Measurements from ENCODE around the gene HTRA2.

Gene HTRA2

DNA sequence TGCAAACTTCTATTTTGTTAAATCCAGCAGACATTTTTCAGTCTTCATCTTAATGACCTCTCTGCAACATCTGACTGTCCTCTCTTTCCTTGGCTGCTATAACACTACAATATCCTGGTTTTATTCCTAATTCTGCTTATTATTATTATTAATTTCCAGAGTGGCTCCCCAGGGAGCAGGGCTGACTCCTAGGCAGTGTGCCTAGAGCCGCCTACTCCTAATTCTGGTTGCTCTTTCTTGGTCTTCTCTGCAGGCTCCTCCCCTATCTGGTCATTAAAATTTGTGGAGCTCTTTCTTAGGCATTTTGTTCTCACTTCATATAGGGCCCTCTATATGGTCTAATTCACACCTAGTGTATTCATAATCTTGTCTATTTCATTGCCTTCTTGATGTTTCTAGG lies 13.2 kb downstream of the HTRA2 start:
- DNase-seq (ENCODE audit: low read depth in 2 of 2), result no peak

DNA sequence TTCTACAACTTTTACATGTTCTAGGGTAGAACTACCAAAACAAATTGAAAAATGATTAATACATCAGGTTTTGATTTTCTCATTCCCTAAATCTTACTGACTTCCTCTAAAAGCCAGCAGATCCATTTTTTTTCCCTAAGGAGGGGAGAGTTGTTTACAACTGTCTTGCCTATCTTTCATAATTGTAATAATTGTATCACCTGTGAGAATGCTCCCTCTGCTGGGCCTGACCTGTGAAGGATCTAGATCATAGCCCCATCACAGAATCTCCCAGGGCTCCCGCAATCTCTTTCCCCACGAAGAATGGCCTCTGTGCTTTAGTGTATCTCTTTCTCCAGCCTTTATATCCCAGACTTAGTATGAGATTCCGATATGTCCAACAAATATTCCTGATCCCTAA lies 14.9 kb downstream of the HTRA2 start:
- no peak for DNase-seq (ENCODE audit: low read depth in 2 of 2)

DNA sequence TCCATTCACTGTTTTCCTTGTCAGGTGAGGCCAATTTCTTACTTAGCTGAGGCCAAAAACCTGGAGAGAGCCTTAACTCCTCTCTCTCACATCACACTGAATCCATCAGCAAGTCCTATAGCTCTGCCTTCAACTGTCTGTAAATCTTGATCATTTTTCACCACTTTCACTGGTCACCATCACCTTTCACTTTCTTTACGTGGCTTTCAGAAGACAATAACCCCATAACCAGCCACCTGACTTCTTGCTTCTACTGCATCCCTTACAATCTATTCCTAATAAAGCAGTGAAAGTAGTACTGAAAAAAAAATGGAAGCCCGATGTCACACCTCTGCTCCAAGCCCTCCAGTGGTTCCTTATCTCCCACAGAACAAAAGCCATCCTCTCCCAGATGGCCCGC lies 16.3 kb downstream of the HTRA2 start:
- no peak for DNase-seq (ENCODE audit: low read depth in 2 of 2)

DNA sequence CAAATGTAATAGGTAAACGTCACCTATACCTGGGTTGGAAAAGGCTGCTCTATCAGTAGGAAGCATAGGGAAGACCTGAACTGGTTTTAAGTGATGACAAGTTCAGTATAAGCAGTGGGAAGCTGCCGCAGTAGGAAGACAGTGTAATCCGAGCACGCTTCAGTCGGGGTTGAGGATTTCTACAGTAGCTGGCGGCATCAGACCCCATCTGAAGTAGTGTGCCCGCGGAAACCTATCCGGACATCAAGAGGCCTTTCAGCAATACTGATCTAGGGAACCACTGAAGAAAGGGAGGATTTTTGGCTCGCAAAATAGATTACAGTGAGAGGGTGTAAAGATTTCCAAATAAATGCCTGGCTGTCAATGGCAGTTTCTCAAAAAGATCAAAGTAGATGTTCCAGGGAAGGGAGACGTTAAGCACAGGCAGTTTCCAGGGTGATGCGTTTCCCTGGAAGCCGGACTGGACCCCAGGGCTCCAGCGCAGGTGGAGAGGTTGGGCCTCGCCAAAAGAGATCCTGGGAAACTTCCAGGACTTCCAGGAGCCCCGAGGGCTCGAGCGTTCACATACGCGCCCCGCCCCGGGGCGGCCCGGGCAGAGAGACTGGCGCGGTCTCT lies 18.7 kb downstream of the HTRA2 start:
- DNase-seq (ENCODE audit: low read depth in 2 of 2), result no peak

DNA sequence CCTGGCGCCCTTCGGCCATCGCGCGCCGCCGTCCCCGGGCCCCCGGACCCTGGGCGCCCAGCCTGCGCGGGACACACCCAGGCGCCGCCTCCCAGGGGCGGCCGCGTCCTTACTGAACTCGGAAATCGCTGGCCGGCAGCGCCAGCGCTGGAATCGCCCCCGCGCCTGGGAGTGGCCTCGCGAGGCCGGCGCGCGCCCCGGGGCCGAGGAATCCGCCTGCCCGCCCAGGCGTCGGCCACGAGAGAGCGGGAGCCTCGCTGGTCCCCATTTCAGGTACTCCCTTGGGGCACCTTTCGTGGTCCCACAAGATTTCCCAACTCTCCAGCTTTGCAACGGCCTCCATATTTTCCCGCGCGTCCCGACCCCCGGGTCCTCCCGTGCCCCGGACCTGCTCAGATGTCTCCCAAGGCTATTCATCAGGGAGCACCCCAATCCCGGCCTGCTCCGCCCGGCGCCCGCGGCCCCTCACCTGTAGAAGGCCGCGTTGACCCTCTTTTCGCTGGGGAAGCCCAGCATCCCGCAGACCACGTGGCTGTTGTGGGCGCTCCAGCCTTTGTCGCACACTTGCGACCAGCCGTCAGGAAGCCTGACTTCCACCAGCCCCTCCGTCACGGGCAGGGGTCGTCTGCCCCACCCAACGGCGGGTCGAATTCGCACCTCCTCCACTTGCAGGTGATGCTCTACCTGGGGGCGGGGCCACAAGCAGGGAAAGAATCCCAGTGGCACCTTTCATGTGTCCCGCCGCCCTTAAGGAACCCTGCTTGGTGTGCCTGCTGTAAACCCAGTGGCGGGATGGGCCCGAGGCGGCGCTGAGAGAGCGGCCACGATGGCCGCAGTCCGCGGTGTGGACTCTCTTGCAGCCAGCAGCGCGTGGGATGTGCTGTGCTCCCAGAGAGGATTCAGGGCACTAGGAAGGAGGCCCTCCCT lies 19.4 kb downstream of the HTRA2 start:
- DNase-seq (ENCODE audit: low read depth in 2 of 2), result no peak

DNA sequence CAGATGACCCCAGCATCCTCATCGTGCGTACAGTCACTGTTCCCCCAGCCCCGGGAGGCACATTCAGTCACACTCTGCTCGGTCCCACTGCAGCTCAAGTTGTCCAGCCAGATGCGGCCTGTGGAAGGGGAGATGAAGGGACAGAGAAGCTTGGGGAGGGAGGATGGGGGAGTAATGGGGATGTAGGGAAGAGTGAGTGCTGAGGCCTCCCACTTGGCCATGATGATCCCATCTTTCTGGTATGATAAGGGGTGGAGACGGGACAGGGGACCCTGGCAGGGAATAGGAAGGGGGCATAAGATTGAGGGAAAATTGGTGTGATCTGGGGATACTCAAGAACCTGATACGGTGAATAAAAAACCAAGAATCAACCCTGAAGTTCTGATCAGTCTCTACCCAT lies 20.5 kb downstream of the HTRA2 start:
- DNase-seq (ENCODE audit: low read depth in 2 of 2), result no peak

DNA sequence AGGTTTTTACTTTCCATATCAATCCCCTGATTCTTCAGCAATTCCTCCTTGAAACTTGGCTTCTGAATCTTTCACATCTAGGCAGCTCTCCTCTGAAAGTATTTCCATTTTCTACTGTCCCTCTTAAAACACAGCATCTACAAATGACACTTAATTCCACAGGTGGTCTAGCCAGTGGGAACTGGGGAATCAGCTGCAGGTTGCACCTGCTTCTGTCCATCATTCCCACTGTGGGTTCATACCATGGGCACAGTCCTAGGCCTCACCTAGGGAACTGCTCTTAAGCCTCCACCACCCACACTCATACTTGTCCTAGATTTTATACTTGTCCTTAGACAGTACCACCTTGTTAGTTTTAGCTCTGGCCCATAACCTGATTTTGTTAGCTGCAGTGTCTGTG lies 21.8 kb downstream of the HTRA2 start:
- DNase-seq (ENCODE audit: low read depth in 2 of 2), result no peak

DNA sequence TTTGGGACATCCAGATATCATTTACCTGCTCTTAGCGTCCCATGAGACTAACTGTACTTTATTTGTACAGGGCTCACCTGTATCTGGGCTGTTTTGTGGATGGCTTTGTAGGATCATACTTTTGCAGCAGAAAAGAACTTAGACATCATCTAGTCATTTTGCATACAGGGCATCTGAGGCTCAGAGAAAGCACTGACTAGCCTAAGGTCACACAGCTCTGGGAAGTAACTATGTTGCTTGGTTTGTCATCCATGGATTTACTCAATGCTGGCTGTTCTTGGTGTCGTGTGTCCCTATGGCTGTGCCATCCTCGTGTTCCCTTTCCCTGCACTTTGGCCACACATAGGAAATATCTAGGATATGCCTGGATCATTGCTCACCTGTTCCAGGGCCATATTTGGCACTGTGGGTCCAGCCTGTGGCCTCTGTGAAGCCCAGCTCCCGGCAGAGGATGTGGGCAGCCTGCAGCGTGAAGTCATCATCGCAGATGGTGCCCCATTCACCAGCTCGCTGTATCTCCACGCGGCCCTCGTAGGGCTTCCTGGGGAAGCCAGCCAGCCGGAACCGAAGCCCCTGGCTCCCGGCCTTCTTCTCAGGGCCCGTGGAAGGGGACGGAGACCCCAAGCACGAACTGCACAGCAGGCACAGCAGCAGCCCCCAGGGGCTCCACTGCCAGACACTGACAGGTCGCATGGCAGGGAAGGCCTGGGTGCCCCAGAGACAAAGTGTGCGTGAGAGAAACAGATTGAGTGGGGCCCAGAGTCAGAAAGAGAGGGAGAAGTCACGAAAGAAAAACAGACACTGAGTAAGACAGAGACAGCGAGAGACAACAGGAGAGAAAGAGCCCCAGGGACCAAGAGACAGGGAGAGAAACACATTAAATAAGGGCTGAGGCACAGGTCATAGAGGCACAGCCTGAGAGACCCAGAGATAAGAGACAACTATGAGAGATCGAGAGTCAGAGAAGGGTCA lies 22.5 kb downstream of the HTRA2 start:
- no peak for DNase-seq (ENCODE audit: low read depth in 2 of 2)

DNA sequence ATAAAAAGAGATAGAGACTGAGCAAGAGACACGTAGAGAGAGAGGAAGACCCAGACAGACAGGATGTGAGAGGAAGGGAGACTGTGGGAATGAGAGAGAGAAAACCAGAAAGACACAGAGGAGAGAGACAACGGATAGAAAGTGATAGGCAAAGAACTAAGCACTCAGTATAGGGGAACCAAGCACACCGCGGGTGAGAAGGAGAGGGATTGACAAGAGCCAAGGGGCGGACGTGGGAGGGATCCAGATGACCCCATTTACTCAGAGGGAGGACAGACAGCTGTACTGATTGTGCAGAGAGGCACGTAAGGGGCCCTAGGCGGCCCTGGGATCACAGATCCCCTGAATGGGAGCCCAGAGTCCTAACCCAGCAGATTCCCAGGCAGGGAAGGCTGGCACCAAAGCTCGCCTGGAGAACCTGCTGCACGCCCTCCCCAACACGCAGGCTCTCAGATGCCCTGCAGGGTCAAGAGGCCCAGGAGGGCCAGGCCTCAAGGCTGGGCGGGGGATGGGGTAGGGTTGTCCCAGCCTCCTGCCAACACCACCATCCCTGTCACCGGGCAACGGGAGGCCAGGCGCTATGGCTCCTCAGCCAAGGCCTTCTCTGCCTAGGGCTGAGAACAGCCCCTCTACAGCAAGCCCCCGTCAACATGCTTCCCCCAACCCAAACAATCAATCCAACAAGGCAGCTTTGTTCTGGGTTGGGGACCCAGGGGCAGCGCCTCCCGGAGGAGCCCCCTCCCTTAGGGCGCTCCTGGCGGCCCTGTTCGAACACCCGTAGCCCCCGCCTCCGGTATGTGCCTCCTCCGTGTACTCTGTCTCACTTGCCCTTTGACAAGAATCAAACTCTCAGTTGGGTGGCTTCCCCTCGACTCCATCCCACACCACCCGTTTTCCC lies 23.4 kb downstream of the HTRA2 start:
- DNase-seq (ENCODE audit: low read depth in 2 of 2), result no peak

DNA sequence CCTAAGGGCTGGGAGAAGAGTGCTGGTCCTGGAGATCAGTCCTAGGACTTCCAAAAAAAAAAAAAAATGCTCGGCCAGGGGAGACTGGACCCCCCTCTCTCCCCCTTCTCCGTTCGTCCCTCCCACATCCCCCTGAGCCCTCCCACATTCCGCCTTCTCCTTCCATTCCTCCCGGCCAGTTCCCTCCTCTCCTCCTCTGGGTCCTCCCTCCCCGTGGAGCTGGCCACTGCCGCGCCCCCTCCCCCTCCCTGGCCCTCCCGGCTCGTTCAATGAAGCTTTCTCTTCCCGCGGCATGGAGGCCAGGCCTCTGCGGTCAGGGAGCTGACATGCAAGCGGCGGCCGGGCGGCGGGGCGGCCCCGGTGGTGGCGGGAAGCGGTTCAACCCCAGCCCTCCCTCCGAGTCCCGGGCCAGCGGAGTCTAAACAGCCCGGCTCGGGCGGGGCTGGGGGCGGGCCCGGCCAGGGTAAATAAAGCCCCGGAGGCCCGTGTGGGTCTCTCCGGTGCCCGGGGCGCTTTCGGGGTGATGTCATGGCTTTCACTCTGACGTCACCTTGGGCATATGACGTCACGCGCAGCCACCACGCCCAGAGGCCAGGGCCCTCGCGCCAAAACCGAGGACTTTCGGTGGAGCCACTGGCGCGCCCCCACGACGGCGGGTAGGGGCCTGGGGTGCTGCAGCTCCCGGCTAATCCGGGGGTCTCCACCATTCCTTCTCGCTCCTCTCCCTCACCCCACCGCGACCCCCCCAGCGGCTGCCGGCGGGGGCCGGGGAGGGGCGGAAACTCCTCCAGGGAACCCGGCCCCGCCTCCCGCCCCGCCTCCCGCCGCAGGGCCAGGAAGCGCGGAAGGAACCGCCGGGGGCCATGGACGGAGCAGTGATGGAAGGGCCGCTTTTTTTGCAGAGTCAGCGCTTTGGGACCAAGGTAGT lies 24.4 kb downstream of the HTRA2 start, which contains the start of the genes DOK1 and LOXL3:
Gene DOK1, plus strand, starts transcription at position 829 of the 928 bp plus-strand sequence. Its CDS starts 35 bp downstream, at position 864.
Gene LOXL3, minus strand, starts transcription at position 51 of the 928 bp plus-strand sequence. CDS start 1,308 bp downstream, outside the sequence.
- DNase-seq (ENCODE audit: low read depth in 2 of 2), result peak; percentile 67 to 88

DNA sequence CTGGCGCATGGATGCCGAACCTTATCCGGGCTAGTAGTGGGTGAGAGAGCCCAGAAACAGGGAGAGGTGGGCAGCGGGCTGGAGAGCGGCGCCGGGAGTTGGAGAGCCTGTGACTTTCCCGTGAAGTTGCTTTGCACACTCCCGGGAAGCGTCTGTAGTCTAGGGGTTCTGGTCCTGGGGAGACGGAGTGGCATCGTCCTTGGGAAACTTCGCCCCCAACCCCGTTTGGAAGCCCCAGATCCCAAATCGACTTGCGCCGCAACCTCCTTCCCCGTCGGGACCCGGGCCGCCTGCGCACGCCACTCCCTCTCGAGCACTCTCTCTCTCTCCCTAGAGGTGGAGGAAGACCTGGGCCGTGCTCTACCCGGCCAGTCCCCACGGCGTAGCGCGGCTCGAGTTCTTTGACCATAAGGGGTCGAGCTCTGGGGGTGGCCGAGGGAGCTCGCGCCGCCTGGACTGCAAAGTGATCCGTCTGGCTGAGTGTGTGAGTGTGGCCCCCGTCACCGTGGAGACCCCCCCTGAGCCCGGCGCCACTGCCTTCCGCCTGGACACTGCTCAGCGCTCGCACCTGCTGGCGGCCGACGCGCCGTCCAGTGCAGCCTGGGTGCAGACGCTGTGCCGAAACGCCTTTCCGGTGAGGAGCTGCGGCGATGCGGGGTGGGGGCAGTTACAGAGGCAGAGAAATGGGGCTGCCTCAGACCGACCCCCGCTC lies 25.2 kb downstream of the HTRA2 start:
- DNase-seq (ENCODE audit: low read depth in 2 of 2), result peak in 1 of 2 donors; percentile 37

DNA sequence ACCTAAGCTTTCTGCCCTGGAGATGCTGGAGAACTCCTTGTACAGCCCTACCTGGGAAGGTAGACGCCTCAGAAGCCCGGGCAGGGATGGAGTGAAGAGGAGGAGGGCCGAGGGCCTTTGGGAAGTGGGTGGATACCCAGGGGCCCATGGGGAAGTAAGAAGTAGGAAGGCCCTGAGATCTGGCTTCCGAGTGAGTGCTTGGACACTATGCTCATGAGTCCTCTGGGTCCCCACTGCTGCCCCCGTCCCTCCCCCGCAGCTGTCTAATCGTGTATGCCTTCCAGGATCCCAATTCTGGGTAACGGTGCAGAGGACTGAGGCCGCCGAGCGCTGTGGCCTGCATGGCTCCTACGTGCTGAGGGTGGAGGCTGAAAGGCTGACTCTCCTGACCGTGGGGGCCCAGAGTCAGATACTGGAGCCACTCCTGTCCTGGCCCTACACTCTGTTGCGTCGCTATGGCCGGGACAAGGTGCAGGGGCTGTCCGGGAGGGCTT lies 25.9 kb downstream of the HTRA2 start:
- DNase-seq (ENCODE audit: low read depth in 2 of 2), result no peak

DNA sequence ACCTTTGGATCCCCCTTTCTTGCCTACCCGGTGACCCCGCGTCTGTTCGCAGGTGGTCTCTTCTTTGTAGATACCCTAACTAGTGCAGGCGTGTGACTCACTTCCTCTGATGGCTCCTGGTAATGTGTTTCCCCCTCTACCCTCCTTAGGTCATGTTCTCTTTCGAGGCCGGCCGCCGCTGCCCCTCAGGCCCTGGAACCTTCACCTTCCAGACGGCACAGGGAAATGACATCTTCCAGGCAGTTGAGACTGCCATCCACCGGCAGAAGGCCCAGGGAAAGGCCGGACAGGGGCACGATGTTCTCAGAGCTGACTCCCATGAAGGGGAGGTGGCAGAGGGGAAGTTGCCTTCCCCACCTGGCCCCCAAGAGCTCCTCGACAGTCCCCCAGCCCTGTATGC lies 26.4 kb downstream of the HTRA2 start:
- no peak for DNase-seq (ENCODE audit: low read depth in 2 of 2)

DNA sequence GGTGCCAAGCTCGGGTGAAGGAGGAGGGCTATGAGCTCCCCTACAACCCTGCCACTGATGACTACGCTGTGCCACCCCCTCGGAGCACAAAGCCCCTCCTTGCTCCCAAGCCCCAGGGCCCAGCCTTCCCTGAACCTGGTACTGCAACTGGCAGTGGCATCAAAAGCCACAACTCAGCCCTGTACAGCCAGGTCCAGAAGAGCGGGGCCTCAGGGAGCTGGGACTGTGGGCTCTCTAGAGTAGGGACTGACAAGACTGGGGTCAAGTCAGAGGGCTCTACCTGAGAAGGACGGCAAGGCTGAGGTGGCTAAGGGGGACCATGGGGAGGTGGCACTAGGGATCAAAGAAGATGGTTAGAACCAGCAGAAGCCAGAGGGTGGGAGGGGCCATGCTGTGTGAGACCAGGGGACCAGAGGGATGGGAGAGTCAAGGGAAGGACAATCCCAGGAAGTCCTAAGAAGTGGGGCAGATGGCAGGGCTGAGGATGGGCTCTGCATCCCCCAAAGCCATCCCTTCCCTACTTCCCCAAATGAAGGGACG lies 27.2 kb downstream of the HTRA2 start:
- no peak for DNase-seq (ENCODE audit: low read depth in 2 of 2)

DNA sequence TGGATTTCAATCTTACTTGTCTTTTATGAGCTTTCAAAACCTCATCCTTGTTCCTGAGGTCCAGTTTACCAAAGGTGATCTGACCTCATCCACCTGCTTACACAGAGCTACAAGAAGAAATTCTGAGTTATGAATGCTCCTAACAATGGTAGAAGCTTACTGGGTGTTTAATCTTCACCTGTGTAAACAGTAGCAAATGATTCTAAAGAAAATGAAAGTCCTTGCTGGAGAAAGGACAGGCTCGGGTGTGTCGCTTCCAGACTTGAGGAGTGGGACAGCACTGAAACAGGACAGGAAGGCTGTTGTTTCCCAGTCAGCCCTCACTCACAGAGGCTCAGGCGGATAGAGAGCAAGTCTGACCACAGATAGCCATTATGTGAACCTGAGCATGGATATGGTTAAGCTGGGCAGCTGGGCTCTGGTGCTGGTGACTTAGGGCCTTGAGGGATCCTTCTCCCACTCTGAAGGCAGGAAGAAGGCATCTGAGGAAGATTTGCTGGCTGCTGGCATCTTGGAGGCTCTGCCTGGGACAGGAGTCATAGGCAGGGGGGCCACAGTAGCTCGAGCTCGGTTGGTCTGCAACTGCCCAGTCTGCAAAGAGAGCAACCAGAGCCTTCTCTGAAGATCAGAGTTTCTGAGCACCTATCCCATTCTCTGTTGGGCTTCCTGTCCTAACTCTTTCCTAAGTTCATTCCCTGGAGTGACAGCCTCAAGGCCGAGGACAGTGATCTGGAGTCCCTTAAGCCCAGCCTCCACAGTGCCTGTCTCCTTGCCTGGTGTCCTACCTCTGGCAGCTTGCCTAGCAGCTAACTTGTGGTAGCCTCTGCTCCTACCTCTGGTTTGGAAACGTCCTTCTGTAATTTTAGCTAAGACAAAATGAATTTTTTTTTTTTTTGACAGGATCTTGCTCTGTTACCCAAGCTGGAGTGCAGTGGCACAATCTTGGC lies 28.8 kb downstream of the HTRA2 start:
- DNase-seq (ENCODE audit: low read depth in 2 of 2), result no peak

DNA sequence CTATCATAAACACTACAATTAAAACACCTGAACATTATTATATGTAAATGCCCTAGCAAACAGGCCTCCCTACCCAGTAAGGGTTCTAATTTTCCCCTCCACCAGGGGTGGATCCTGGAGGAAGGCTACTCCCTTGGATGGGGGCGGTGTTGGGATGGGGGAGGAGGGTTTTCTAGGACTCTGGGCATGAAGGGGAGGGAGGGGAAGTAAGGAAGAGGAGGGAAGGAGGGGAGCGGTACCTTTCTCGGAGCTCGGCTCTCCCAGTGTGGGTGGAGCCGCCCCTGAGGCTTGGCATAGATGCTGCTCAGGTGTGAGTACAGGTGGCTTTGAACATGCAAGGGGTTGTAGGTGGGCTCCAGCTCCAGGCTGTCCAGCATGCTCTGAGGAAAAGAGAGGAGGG lies 30.2 kb downstream of the HTRA2 start:
- DNase-seq (ENCODE audit: low read depth in 2 of 2), result no peak

DNA sequence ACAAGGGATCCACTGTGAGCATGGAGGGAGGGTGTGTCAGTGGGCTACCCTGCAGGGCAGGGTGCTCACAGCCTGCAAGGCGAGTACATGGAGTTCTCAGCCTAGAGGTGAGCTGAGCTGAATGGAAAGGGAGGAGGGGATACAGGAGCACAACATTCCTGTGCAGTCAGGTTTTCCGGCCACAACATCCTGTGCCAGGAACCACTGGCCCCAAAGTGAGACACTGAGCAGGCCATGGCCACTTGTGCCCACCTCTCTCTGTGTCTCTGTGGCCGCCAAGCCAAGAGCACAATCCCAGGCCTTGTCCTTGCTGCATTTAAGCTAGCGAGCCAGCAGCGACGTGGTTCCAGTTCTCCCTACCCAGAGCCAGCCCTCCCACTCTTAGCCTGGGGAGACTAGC lies 30.9 kb downstream of the HTRA2 start:
- no peak for DNase-seq (ENCODE audit: low read depth in 2 of 2)
